ENCODE measurements around the gene TRMT61A. TPM values are rescaled to one million over a fixed set of nuclear protein-coding genes. Genes with fewer than 3 reads are reported as not detected.
A peak's percentile ranks its signal among the peaks of the same experiment; 100 is the strongest.

TRMT61A gene
- total and polyA plus RNA-seq, 2 of the 4 experiments (the other 2 are of a cell fraction), result 5.7 to 16.2 TPM

DNA sequence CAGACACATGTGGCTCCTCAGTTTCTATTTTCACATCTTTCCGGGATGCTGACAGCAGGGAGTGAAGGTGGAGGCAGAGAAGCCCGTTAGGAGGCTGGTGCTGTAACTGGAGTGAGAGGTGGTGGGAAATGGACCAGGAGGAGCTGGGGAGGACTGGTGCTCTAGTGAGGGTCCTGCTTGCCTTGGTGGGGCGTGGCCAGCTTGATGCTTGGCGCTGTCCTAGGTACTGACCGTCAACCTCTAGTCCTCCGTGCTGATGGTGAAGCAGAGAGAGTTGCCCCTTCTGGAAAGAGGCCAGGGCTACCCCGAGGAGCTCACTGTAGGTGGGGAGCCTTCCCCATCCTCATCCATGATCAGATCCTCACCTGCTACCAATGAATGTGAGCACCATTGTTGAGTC, 1.4 kb downstream of the TRMT61A start:
- dilution Hi-C loops (cut with HindIII; ENCODE audit: low sequenced_read_pairs, unreplicated experiment), result no loop called here
- Histone ChIP-seq H4K5ac (ENCODE audit: low read depth, low read length) (no peak overlapping the region), H3K4me2 (ENCODE audit: low read depth, low read length) (no peak overlapping the region; the same call in 1 of the 2 replicates), H4K91ac (ENCODE audit: insufficient read depth, low read depth, low read length) (no peak overlapping the region), H2BK15ac (ENCODE audit: low read depth, low read length) (no peak overlapping the region), H2BK5ac (ENCODE audit: low read depth, low read length, poor library complexity, severe bottlenecking) (no peak overlapping the region), H3K4me3 (ENCODE audit: insufficient read depth, low read depth, low read length) (no peak overlapping the region), H4K20me1 (ENCODE audit: insufficient read depth, low read length) (peaks cover 26% of the 10 kb centered on the region), H3K9ac (ENCODE audit: low read depth, low read length) (no peak overlapping the region), H3K14ac (replicated peaks; ENCODE audit: low read depth, low read length) (no peak overlapping the region), H2AFZ (replicated peaks; ENCODE audit: low read length, poor library complexity) (no peak overlapping the region), H3K23ac (ENCODE audit: low read depth, low read length) (no peak overlapping the region), H2AK9ac (replicated peaks; ENCODE audit: low read depth, low read length, poor library complexity) (peak overlapping the region; percentile 79), H2BK20ac (ENCODE audit: low read depth, low read length) (no peak overlapping the region), H3K27ac (ENCODE audit: insufficient read depth, low read length) (no peak overlapping the region), H3K18ac (ENCODE audit: low read depth, low read length) (no peak overlapping the region), H3K56ac (ENCODE audit: extremely low read depth, insufficient read depth, low read length) (no peak overlapping the region), H3K36me3 (ENCODE audit: control insufficient read depth, insufficient read depth, low read length) (peaks cover 11% of the 10 kb centered on the region; the same call in 1 of the 2 replicates), H3K9me1 (ENCODE audit: insufficient read depth, low read length) (peaks cover 13% of the 10 kb centered on the region), H3K27me3 (ENCODE audit: control insufficient read depth, insufficient read depth, low read length) (no peaks in the 10 kb centered on the region), H3K4me1 (ENCODE audit: control insufficient read depth, insufficient read depth, low read length) (peaks cover 11% of the 10 kb centered on the region), H3K4ac (ENCODE audit: low read depth, low read length) (no peak overlapping the region), H4K8ac (ENCODE audit: low read depth in 2 of 2, low read length in 2 of 2) (no peak overlapping the region), H3K9me3 (ENCODE audit: control insufficient read depth, insufficient read depth, low read length) (no peaks in the 10 kb centered on the region), H2BK120ac (ENCODE audit: low read depth, low read length) (no peak overlapping the region), H3K79me1 (ENCODE audit: low read depth in 1 of 2, low read length in 2 of 2) (peaks cover 0 to 44% of the 10 kb centered on the region in 2 experiments; a peak in 3 of 4 replicates), H2AK5ac (ENCODE audit: low read depth, low read length) (peak overlapping the region; percentile 4; the same call in 1 of the 2 replicates)
- in situ Hi-C loops (cut with MboI; ENCODE audit: low sequenced_read_pairs), result no loop called here
- no TSS peak for BruUV-seq (replicated peaks)
- DNase-seq, result peak; percentile 13
- ChIA-PET POLR2A (ENCODE audit: unreplicated experiment) (no interaction called here), CTCF (no interaction called here)
- intact Hi-C loops (cut with micrococcal nuclease), result no loop called here
- no peak for ATAC-seq (ENCODE audit: low read depth)
- no CpG with 5 or more reads among the region's 7 CpGs for WGBS, 2 experiments (ENCODE audit: extremely low coverage in 2 of 2, insufficient read length in 1 of 2)
- TF ChIP-seq RAD21 (IDR thresholded peaks at IDR 0.05; ENCODE audit: low read length) (no peak), MXI1 (IDR thresholded peaks at IDR 0.05; ENCODE audit: borderline replicate concordance, low read depth, low read length) (0 out of 2 replicates have a peak, but pooled peaks have one; percentile 31)
